Activated CD8-positive, alpha-beta memory T cell treated with anti-CD3 and anti-CD28 coated beads, Interleukin-2, amount 50 U/mL, for 48 hours (primary cell): ENCODE measurements around the gene UGT1A7.
A peak's percentile ranks its signal among the peaks of the same experiment; 100 is the strongest.

ENCODE experiments used
- DNase-seq: peaks from one replicate; pipeline ENCODE4 v3.0.0-alpha.2; 2020

The UGT1A7 gene

GRCh38 chr2:233801357-233802131 lies 119.8 kb downstream of the UGT1A7 start:
- DNase-seq, result peak; percentile 52

- DNase-seq, result no peak
Observed at GRCh38 chr2:233802132-233802815, 120.6 kb downstream of the UGT1A7 start.

GRCh38 chr2:233803292-233803911 lies 121.7 kb downstream of the UGT1A7 start:
- DNase-seq, result peak; percentile 23

- DNase-seq, result peak; percentile 17
Observed at GRCh38 chr2:233803994-233804393, 122.3 kb downstream of the UGT1A7 start.

- DNase-seq, result peak; percentile 20
Observed at GRCh38 chr2:233807215-233807865, 125.6 kb downstream of the UGT1A7 start.

- DNase-seq, result peak; percentile 25
Observed at GRCh38 chr2:233807966-233808935, 126.5 kb downstream of the UGT1A7 start.

- DNase-seq, result peak; percentile 26
Observed at GRCh38 chr2:233810385-233810784, 128.7 kb downstream of the UGT1A7 start.

- peak; percentile 18 for DNase-seq
Observed at GRCh38 chr2:233811087-233811486, 129.4 kb downstream of the UGT1A7 start.

GRCh38 chr2:233811732-233812131 lies 130.0 kb downstream of the UGT1A7 start:
- DNase-seq, result peak; percentile 15

GRCh38 chr2:233813236-233814055 lies 131.7 kb downstream of the UGT1A7 start:
- no peak for DNase-seq

- DNase-seq, result no peak
Observed at GRCh38 chr2:233814056-233814835, 132.5 kb downstream of the UGT1A7 start.

GRCh38 chr2:233815861-233816260 lies 134.2 kb downstream of the UGT1A7 start:
- DNase-seq, result no peak

GRCh38 chr2:233816334-233816733 lies 134.6 kb downstream of the UGT1A7 start:
- no peak for DNase-seq

GRCh38 chr2:233816771-233817170 lies 135.1 kb downstream of the UGT1A7 start:
- no peak for DNase-seq

GRCh38 chr2:233817361-233817911 lies 135.7 kb downstream of the UGT1A7 start:
- DNase-seq, result no peak

- no peak for DNase-seq
Observed at GRCh38 chr2:233817995-233818638, 136.4 kb downstream of the UGT1A7 start.

- DNase-seq, result no peak
Observed at GRCh38 chr2:233818639-233819621, 137.2 kb downstream of the UGT1A7 start.
